Measurements from ENCODE around the gene HERC3.

- TF ChIP-seq CTCF (IDR thresholded peaks at IDR 0.05) (no peak), POLR2A (IDR thresholded peaks at IDR 0.05) (no peak)
Observed at GRCh38 chr4:88604978-88605678, 12.8 kb downstream of the HERC3 start.
